Uterus (tissue), 4 donors: Measurements from ENCODE around the gene CCDC169. TPM values are rescaled to one million over a fixed set of nuclear protein-coding genes. Genes with fewer than 3 reads are reported as not detected.
A peak's percentile ranks its signal among the peaks of the same experiment; 100 is the strongest.
"Not testable (repeated sequence)": the region's sequence is repeated elsewhere in the genome, so short reads cannot be mapped to it uniquely, and the experiment has no call there.

ENCODE experiments used
- DNase-seq, 2 donors: peaks; one replicate each; pipeline ENCODE4 v3.0.0-alpha.2; 2019 to 2020
- H3K27ac ChIP-seq, 2 donors: fragments of 200-600 bp; sonication (generic); 1 replicate in 1 of 2; 2 replicates in 1 of 2; pipeline ENCODE4 v1.5.1; 2016 to 2018
- H3K27me3 ChIP-seq, 2 donors: fragments of 200-600 bp; sonication (generic); one replicate each; pipeline ENCODE4 v1.5.1; 2018 to 2019; ENCODE audit warnings: control low read depth in 1 of 2
- H3K36me3 ChIP-seq, 2 donors: fragments of 200-600 bp; sonication (generic); one replicate each; pipeline ENCODE4 v1.5.1; 2019; ENCODE audit warnings: control low read depth in 1 of 2
- H3K4me1 ChIP-seq, 2 donors: fragments of 200-600 bp; sonication (generic); one replicate each; pipeline ENCODE4 v1.5.1; 2018 to 2019; ENCODE audit warnings: control low read depth in 1 of 2
- H3K4me3 ChIP-seq, 2 donors: fragments of 200-600 bp; sonication (generic); 1 replicate in 1 of 2; 2 replicates in 1 of 2; pipeline ENCODE4 v1.5.1; 2018 to 2019; ENCODE audit warnings: mild to moderate bottlenecking in 1 of 2
- H3K9me3 ChIP-seq, 2 donors: fragments of 200-600 bp; sonication (generic); one replicate each; pipeline ENCODE4 v1.5.1; 2019; ENCODE audit warnings: control low read depth in 1 of 2
- CTCF ChIP-seq, 4 experiments: fragments of 200-600 bp in 2 of 4; fragments of 450-650 bp in 2 of 4; sonication (generic) in 2 of 4; IDR thresholded peaks; one replicate each; pipeline ENCODE4 v1.5.1; 2016 to 2019; ENCODE audit warnings: antibody characterized with exemption in 4 of 4, mild to moderate bottlenecking in 2 of 4, moderate library complexity in 1 of 4
- POLR2A ChIP-seq, 2 donors: fragments of 450-650 bp; IDR thresholded peaks; one replicate each; pipeline ENCODE4 v1.6.1; 2016; ENCODE audit warnings: antibody characterized with exemption in 2 of 2, mild to moderate bottlenecking in 1 of 2, moderate library complexity in 1 of 2
- intact Hi-C: fragments of 100-400 bp; cut with DNase I; formaldehyde crosslinking; loops from one replicate; pipeline ENCODE4 v1.15.1; 2023; ENCODE audit warnings: low total_unique reads
- total RNA-seq, 4 donors: library from RNA; depleted of rRNA in 3 of 4; stranded (reverse); fragments of >200 nt in 3 of 4; gene quantifications; one replicate each; pipeline versions ENCODE4 v1.1.0 to v1.2.4, GENCODE V29; 2014 to 2023
- donor health status: DM: yes; HTN: yes; CAD: no.

CCDC169 gene
- total RNA-seq, 4 donors from 2014 or later, result 0.49 to 3.2 (median 1.5) TPM; not detected in 1

DNA sequence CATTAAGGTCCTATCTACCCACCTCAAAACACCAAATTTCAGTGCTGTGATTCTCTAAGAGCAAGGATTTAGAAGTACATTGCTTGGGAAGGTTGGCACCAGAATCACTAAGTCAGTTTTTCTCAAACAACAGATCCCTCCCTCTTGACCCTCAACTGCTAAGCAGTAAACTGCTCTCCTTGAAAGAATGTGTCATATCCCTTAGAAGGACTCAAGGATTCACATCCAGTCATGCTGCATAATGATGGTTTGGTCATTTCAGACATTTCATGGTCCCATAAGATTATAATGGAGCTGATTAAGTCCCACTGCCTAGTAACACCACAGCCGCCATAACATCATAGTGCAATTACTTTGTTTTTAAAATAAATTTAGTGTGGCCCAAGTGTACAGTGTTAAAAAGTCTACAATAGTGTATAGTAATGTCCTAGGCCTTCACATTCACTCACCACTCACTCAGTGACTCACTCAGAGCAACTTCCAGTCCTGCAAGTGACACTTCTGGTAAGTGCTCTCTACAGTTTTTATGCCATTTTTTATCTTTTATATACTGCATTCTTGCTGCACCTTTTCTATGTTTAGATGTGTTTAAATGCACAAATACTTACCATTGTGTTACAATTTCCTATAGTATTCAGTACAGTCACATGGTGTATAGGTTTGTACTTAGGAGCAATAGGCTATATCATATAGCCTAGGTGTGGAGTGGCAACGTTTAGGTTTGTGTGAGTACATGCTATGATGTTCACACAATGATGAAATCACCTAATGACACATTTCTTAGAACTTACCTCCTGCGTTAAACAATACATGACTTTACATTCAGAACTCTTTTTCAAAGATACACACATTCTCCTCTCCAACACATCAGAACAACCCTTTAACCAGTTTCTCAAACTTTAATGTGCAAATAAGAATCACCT, 15.7 kb upstream of the CCDC169 start:
- TF ChIP-seq CTCF (IDR thresholded peaks at IDR 0.05) (no peak), POLR2A (IDR thresholded peaks at IDR 0.05) (no peak)
- no peak for DNase-seq
- Histone ChIP-seq H3K27me3 (no peaks in the 10 kb centered on the region), H3K27ac (no peak overlapping the region), H3K4me1 (no peaks in the 10 kb centered on the region), H3K4me3 (no peak overlapping the region), H3K36me3 (no peaks in the 10 kb centered on the region), H3K9me3 (no peaks in the 10 kb centered on the region)
- intact Hi-C loops, result no loop called here

GRCh38 chr13:36310417-36311108, 12.9 kb upstream of the CCDC169 start:
- no peaks in the 10 kb centered on the region for H3K4me1 ChIP-seq
- no peaks in the 10 kb centered on the region for H3K9me3 ChIP-seq
- TF ChIP-seq CTCF (IDR thresholded peaks at IDR 0.05) (no peak), POLR2A (IDR thresholded peaks at IDR 0.05) (no peak)
- intact Hi-C loops, result no loop called here
- no peaks in the 10 kb centered on the region for H3K36me3 ChIP-seq
- DNase-seq, result no peak
- no peak overlapping the region for H3K4me3 ChIP-seq
- no peak overlapping the region for H3K27ac ChIP-seq
- no peaks in the 10 kb centered on the region for H3K27me3 ChIP-seq

GRCh38 chr13:36302289-36302688, 4.7 kb upstream of the CCDC169 start:
- H3K27ac ChIP-seq, result no peak overlapping the region
- H3K9me3 ChIP-seq, result no peaks in the 10 kb centered on the region
- no peaks in the 10 kb centered on the region for H3K4me1 ChIP-seq
- TF ChIP-seq POLR2A (IDR thresholded peaks at IDR 0.05) (no peak), CTCF (IDR thresholded peaks at IDR 0.05) (no peak)
- H3K27me3 ChIP-seq, result no peaks in the 10 kb centered on the region
- no peaks in the 10 kb centered on the region for H3K36me3 ChIP-seq
- intact Hi-C loops, result no loop called here
- no peak overlapping the region for H3K4me3 ChIP-seq
- no peak for DNase-seq

- H3K4me1 ChIP-seq, H3K27me3 ChIP-seq, H3K36me3 ChIP-seq, intact Hi-C loops, H3K4me3 ChIP-seq, H3K9me3 ChIP-seq, DNase-seq: not testable (repeated sequence)
- H3K27ac ChIP-seq, result peak overlapping the region; percentile 17 to 26
Observed at GRCh38 chr13:36299469-36299868, 1.9 kb upstream of the CCDC169 start.

- H3K4me3 ChIP-seq, result no peak overlapping the region
- peak overlapping the region in 1 of 2 donors; percentile 80 for H3K27ac ChIP-seq
- no peaks in the 10 kb centered on the region for H3K4me1 ChIP-seq
- no peaks in the 10 kb centered on the region for H3K9me3 ChIP-seq
- H3K27me3 ChIP-seq, result no peaks in the 10 kb centered on the region
- no peak for DNase-seq
- TF ChIP-seq CTCF (IDR thresholded peaks at IDR 0.05), result no peak
- no peak for TF ChIP-seq POLR2A (IDR thresholded peaks at IDR 0.05)
- intact Hi-C loops, result no loop called here
- H3K36me3 ChIP-seq, result no peaks in the 10 kb centered on the region
Observed at GRCh38 chr13:36298535-36299068, 988 bp upstream of the CCDC169 start.
